HEK293 (cell line): ENCODE data around the gene S100P.

Experiments
- EGR2 ChIP-seq: fragments of 450-650 bp; formaldehyde crosslinking; IDR thresholded peaks from 2 replicates; pipeline ENCODE4 v1.5.1; 2016; ENCODE audit warnings: low read depth, missing biosample characterization, missing genetic modification characterization
- PRDM10 ChIP-seq: fragments of 450-650 bp; formaldehyde crosslinking; IDR thresholded peaks from 2 replicates; pipeline ENCODE4 v1.5.1; 2016; ENCODE audit warnings: missing biosample characterization, missing genetic modification characterization
- YY2 ChIP-seq: fragments of 450-650 bp; formaldehyde crosslinking; IDR thresholded peaks from 2 replicates; pipeline ENCODE4 v1.5.1; 2016; ENCODE audit warnings: missing biosample characterization, missing genetic modification characterization
- ZFHX2 ChIP-seq: fragments of 450-650 bp; formaldehyde crosslinking; conservative IDR thresholded peaks from 2 replicates; pipeline ENCODE4 v1.5.1; 2016; ENCODE audit warnings: missing biosample characterization, missing genetic modification characterization
- ZFP41 ChIP-seq: fragments of 450-650 bp; formaldehyde crosslinking; IDR thresholded peaks from 2 replicates; pipeline ENCODE4 v1.5.1; 2016; ENCODE audit warnings: missing biosample characterization, missing genetic modification characterization, borderline replicate concordance
- ZIC2 ChIP-seq: fragments of 450-650 bp; formaldehyde crosslinking; IDR thresholded peaks from 2 replicates; pipeline ENCODE4 v1.5.1; 2016; ENCODE audit warnings: missing biosample characterization, missing genetic modification characterization
- ZNF112 ChIP-seq: fragments of 450-650 bp; formaldehyde crosslinking; IDR thresholded peaks from 2 replicates; pipeline ENCODE4 v1.5.0; 2017; ENCODE audit warnings: missing biosample characterization, missing genetic modification characterization
- ZNF132 ChIP-seq: fragments of 450-650 bp; formaldehyde crosslinking; IDR thresholded peaks from 2 replicates; pipeline ENCODE4 v1.5.1; 2017; ENCODE audit warnings: missing biosample characterization, missing genetic modification characterization, borderline replicate concordance
- ZNF146 ChIP-seq: fragments of 450-650 bp; formaldehyde crosslinking; IDR thresholded peaks from 2 replicates; pipeline ENCODE4 v1.5.1; 2016; ENCODE audit warnings: missing biosample characterization, missing genetic modification characterization
- ZNF175 ChIP-seq: fragments of 450-650 bp; formaldehyde crosslinking; IDR thresholded peaks from 2 replicates; pipeline ENCODE4 v1.5.1; 2016; ENCODE audit warnings: missing biosample characterization, missing genetic modification characterization
- ZNF18 ChIP-seq: fragments of 450-650 bp; formaldehyde crosslinking; IDR thresholded peaks from 2 replicates; pipeline ENCODE4 v1.5.1; 2016; ENCODE audit warnings: missing biosample characterization, missing genetic modification characterization
- ZNF24 ChIP-seq: fragments of 450-650 bp; formaldehyde crosslinking; IDR thresholded peaks from 2 replicates; pipeline ENCODE4 v1.5.1; 2016; ENCODE audit warnings: missing biosample characterization, missing genetic modification characterization
- ZNF391 ChIP-seq: fragments of 450-650 bp; formaldehyde crosslinking; IDR thresholded peaks from 2 replicates; pipeline ENCODE4 v1.5.1; 2016; ENCODE audit warnings: low read depth, missing biosample characterization, missing genetic modification characterization, borderline replicate concordance
- ZNF394 ChIP-seq: fragments of 450-650 bp; formaldehyde crosslinking; IDR thresholded peaks from 2 replicates; pipeline ENCODE4 v1.5.1; 2016; ENCODE audit warnings: missing biosample characterization, missing genetic modification characterization, mild to moderate bottlenecking, moderate library complexity, borderline replicate concordance
- ZNF48 ChIP-seq: fragments of 450-650 bp; formaldehyde crosslinking; IDR thresholded peaks from 2 replicates; pipeline ENCODE4 v1.5.1; 2016; ENCODE audit warnings: missing biosample characterization, missing genetic modification characterization
- ZNF518A ChIP-seq: fragments of 450-650 bp; formaldehyde crosslinking; conservative IDR thresholded peaks from 2 replicates; pipeline ENCODE4 v1.5.1; 2016; ENCODE audit warnings: low read depth, missing biosample characterization, missing genetic modification characterization
- ZNF521 ChIP-seq: fragments of 450-650 bp; formaldehyde crosslinking; IDR thresholded peaks from 2 replicates; pipeline ENCODE4 v1.5.1; 2017; ENCODE audit warnings: missing biosample characterization, mild to moderate bottlenecking, missing genetic modification characterization
- ZNF555 ChIP-seq: fragments of 450-650 bp; formaldehyde crosslinking; conservative IDR thresholded peaks from 2 replicates; pipeline ENCODE4 v1.5.1; 2017; ENCODE audit warnings: missing biosample characterization, mild to moderate bottlenecking, missing genetic modification characterization, inconsistent platforms
- ZNF585B ChIP-seq: fragments of 450-650 bp; formaldehyde crosslinking; IDR thresholded peaks from 2 replicates; pipeline ENCODE4 v1.5.1; 2016; ENCODE audit warnings: missing biosample characterization, missing genetic modification characterization
- ZNF626 ChIP-seq: fragments of 450-650 bp; sonication (Bioruptor Pico); formaldehyde crosslinking; IDR thresholded peaks from 2 replicates; pipeline ENCODE4 v1.5.1; 2018; ENCODE audit warnings: missing biosample characterization, missing genetic modification characterization, inconsistent platforms
- ZNF837 ChIP-seq: fragments of 450-650 bp; formaldehyde crosslinking; IDR thresholded peaks from 2 replicates; pipeline ENCODE4 v1.5.1; 2016; ENCODE audit warnings: missing biosample characterization, missing genetic modification characterization
- ZSCAN16 ChIP-seq: fragments of 450-650 bp; formaldehyde crosslinking; IDR thresholded peaks from 2 replicates; pipeline ENCODE4 v1.5.1; 2016; ENCODE audit warnings: missing biosample characterization, missing genetic modification characterization
- TF ChIP-seq, protein P1 (sequence below): fragments of 450-650 bp; formaldehyde crosslinking; IDR thresholded peaks from 2 replicates; pipeline ENCODE4 v1.5.1; 2016; ENCODE audit warnings: missing biosample characterization, missing genetic modification characterization, borderline replicate concordance
- TF ChIP-seq, protein P2 (sequence below): fragments of 450-650 bp; formaldehyde crosslinking; IDR thresholded peaks from 2 replicates; pipeline ENCODE4 v1.5.1; 2016; ENCODE audit warnings: missing biosample characterization, missing genetic modification characterization

Gene S100P

GRCh38 chr4:6673660-6674499 is 19.8 kb upstream of the S100P start (continued):
- TF ChIP-seq ZNF518A (no peak), ZFP41 (no peak), ZFHX2 (no peak; the same call in 1 of the 2 replicates), ZNF112 (tag by site-specific recombination) (no peak), ZSCAN16 (no peak), ZNF626 (no peak), ZNF18 (tag by site-specific recombination) (no peak), ZNF521 (tag by site-specific recombination) (no peak), ZNF555 (tag by site-specific recombination) (no peak), ZNF24 (no peak), ZNF585B (no peak), ZIC2 (tag by site-specific recombination) (no peak), ZNF146 (tag by site-specific recombination) (no peak), PRDM10 (tag by site-specific recombination) (peak; percentile 32; the same call in 1 of the 2 replicates), EGR2 (no peak), ZNF391 (tag by site-specific recombination) (no peak), ZNF48 (tag by site-specific recombination) (no peak), ZNF394 (tag by site-specific recombination) (0 out of 2 replicates have a peak, but pooled peaks have one; percentile 7), ZNF175 (tag by site-specific recombination) (no peak), ZNF132 (tag by site-specific recombination) (no peak), YY2 (tag by site-specific recombination) (no peak), ZNF837 (no peak)
- TF ChIP-seq, protein P1, sequence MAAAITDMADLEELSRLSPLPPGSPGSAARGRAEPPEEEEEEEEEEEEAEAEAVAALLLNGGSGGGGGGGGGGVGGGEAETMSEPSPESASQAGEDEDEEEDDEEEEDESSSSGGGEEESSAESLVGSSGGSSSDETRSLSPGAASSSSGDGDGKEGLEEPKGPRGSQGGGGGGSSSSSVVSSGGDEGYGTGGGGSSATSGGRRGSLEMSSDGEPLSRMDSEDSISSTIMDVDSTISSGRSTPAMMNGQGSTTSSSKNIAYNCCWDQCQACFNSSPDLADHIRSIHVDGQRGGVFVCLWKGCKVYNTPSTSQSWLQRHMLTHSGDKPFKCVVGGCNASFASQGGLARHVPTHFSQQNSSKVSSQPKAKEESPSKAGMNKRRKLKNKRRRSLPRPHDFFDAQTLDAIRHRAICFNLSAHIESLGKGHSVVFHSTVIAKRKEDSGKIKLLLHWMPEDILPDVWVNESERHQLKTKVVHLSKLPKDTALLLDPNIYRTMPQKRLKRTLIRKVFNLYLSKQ, result no peak
- TF ChIP-seq, protein P2, sequence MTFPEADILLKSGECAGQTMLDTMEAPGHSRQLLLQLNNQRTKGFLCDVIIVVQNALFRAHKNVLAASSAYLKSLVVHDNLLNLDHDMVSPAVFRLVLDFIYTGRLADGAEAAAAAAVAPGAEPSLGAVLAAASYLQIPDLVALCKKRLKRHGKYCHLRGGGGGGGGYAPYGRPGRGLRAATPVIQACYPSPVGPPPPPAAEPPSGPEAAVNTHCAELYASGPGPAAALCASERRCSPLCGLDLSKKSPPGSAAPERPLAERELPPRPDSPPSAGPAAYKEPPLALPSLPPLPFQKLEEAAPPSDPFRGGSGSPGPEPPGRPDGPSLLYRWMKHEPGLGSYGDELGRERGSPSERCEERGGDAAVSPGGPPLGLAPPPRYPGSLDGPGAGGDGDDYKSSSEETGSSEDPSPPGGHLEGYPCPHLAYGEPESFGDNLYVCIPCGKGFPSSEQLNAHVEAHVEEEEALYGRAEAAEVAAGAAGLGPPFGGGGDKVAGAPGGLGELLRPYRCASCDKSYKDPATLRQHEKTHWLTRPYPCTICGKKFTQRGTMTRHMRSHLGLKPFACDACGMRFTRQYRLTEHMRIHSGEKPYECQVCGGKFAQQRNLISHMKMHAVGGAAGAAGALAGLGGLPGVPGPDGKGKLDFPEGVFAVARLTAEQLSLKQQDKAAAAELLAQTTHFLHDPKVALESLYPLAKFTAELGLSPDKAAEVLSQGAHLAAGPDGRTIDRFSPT (tag by site-specific recombination), result no peak
